NCI-H748 (cell line): Measurements from ENCODE around the gene PORCN.

Experiments
- DNase-seq: peaks from one replicate; lab custom pipeline; 2025; ENCODE audit not compliant: unreplicated experiment; lab: John Stamatoyannopoulos, UW

Gene PORCN

GRCh38 chrX:48475774-48476577, 32.8 kb upstream of the PORCN start, which contains the start of gene FTSJ1:
TSS of gene FTSJ1 (plus strand) at chrX:48476199. CDS start at chrX:48478048, 1,849 bp downstream.
- peak; percentile 88 for DNase-seq

GRCh38 chrX:48476919-48477318, 31.9 kb upstream of the PORCN start:
- no peak for DNase-seq

DNA sequence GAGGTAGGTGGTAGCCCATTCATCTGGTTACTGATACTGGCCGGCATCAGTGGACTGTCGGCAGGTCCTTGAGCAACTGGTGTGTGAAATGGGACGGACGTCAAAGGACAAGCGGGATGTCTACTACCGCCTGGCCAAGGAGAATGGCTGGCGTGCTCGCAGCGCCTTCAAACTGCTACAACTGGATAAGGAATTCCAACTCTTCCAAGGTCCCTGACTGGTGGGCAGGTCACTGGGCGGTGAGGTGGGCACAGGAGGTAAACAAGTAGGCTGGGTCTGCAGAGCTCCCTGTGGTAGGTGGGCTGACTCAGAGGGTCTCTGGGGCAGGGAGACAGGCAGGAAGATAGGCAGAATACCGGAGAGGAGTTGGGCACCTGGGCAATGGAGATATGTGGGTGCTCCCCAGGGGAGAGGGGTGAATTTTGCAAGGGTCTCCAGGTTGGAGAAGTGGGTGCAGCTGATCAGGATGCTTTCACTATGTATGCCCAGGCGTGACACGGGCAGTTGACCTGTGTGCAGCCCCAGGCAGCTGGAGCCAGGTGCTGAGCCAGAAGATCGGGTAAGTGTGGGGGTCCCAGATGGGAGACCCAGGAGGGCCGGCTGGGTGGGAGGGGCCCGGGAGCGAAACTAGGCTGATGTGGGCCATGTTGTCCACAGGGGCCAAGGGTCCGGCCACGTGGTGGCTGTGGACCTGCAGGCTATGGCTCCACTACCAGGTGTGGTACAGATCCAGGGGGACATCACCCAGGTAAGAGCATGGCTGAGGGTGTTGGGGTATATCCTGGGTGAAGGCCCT, 30.6 kb upstream of the PORCN start:
- no peak for DNase-seq

DNA sequence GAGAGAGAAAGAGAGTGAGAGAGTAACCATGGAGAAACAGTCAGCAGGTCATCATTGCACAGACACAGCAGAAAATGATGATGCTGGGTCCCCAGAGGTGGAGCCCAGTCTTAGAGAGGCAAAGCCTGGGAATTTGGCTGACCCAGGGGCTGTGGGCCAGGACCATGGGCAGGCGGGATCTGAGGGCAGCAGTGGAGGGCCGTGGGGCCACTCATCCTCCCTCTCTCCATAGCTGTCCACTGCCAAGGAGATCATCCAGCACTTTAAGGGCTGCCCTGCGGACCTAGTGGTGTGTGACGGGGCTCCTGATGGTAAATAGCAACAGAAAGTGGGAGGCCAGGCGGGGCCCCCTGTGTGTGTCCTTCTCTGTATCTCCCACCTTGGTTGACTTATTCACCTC, 30.0 kb upstream of the PORCN start:
- DNase-seq, result no peak

DNA sequence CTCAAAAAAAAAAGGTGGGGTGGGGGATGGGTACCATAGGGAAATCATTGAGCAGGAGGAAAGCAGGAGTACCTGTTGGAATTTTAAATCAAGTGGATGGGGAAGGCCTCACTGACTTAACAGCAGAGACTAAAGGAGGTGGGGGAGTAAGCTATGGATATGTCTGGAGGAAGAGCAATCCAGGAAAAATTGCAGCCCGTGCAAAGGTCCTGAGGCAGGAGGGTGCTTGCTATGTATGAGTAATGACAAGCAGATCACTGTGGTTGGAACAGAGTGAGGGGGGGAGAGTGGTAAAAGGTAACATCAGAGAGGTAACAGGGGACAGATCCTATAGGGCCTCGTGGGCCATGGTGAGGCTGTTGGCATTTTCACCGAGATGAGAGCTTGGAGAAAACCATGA, 28.6 kb upstream of the PORCN start:
- no peak for DNase-seq

- no peak for DNase-seq
Observed at GRCh38 chrX:48480583-48480982, 28.2 kb upstream of the PORCN start.

- no peak for DNase-seq
Observed at GRCh38 chrX:48482526-48482925, 26.3 kb upstream of the PORCN start.

DNA sequence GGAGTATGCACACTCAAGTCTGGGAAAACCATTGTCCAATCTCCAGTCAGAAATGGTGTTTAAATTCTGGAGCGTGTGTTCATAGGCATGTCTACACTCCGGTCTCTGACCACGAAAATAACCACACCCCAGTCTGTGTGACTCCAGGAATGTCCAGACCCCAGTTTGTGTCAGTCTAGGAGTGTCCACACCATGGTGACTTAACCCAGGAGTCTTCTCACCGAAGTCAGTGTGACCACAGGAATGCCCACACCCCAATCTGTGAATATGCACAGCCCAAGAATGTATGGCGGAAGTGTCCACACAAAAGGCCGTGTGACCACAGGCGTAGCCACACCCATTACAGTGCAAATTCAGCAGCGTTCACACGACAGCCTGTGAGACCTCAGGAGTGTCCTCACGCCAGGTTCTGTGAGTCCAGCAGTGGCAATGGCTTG, 21.4 kb upstream of the PORCN start:
- no peak for DNase-seq

DNA sequence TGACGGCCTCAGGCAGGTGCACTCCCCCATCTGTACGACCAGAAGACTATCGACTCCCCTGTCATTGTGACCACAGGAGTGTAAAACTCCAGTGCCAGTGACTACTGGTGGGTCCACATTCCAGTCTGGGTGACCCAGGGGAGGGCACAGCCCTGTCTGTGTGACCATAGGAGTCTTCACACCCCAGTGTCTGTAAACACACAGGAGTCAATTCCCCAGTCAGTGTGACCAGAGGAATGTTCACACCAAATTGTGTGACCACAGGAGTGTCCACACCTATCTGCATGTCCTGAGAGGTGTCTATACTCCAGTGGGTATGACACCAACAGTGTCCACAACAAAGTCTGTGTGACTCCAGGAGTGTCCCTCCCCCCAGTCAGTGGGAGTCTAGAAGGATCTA, 20.8 kb upstream of the PORCN start:
- DNase-seq, result no peak

DNA sequence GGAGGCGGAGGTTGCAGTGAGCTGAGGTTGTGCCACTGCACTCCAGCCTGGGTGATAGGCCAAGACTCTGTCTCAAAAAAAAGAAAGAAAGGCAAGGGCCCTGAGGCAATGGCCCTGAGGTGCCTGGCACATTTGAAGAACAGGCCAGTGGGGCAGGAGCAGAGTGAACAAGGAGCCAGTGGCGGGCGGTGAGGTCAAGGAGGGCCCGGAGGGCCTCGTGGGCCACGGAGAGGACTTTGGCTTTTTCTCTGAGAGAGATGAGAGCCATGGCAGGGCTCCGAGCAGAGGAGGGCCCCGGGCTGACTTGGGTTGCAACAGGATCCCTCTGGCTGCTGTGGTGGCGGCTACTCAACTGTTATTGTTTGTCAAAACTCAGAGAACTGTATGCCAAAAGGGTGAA, 19.5 kb upstream of the PORCN start:
- DNase-seq, result no peak

DNA sequence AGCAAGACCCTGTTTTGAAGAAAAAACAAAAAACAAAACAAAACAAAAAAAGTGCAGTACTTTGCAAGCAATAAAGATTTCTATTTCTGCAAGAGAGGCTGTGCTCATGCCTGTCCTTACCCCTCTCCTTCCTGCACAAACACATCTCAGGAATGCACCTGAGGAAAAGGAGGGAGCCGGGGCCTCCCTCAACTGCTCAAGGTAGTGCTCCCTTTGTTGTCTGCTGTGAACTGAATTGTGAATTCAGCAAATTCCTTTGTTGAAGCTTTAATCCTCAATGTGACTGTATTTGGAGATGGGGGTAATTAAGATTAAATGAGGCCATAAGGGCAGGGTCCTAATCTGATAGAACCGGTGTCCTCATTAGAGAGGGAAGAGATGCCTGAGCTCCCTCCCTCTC, 18.9 kb upstream of the PORCN start:
- no peak for DNase-seq

- DNase-seq, result no peak
Observed at GRCh38 chrX:48490661-48491060, 18.1 kb upstream of the PORCN start.

DNA sequence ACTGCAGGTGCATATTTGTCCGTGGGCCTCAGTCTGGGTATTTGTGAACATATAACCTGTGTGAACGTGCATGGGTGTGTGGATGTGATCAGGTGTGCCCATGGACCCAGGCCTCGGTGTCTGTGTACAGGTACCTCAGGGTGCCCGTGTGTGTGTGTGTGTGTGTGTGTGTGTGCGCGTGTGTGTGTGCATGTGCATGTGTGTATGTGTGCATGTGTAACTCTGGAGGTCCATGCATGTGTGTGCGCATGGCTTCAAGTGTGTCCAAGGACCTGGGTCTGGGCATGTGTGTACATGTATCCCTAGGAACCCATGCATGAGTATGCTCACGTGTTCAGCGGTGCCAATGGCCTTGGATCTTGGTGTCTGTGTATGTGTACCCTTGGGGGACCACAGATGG, 17.0 kb upstream of the PORCN start:
- DNase-seq, result no peak

- no peak for DNase-seq
Observed at GRCh38 chrX:48492293-48492910, 16.4 kb upstream of the PORCN start.

DNA sequence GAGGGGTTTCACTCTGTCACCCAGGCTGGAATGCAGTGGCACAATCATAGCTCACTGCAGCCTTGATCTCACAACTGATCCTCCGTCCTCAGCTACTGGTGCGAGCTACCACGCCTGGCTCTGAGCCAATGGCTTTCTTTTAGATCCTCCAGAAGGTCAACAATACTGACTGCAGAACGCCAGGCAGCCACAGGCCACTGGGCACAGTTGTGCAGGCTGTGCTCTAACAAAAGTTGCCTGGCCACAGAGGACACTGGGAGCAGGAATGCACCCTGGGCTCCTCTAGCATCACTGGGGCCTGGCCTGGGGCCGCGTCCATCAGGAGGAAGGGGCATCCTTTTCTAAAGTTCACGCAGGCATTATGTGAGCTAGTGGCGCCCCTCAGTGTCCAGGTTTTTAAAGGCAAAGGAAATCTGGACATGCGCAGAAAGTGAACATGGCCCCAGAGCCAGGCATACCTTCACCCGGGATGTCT, 14.9 kb upstream of the PORCN start:
- DNase-seq, result peak; percentile 48

DNA sequence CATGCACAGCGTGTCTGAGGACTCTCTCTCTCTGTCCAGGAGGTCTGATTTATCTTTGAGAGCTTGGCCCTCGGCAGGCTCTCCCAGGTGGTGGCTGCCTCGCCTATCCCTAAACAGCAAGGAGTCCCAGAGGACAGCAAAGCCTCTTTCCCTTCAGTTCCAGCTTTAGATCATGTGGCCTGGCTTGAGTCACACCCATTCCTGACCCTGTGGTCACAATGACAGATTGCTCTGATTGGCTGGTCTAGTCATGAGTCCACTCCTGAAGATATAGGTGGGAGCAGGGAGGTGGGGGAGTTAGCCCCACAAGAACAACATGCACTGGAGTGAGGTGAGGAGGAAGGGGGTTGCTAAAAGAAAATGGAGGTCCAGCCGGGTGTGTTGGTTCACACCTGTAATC, 12.1 kb upstream of the PORCN start:
- no peak for DNase-seq

DNA sequence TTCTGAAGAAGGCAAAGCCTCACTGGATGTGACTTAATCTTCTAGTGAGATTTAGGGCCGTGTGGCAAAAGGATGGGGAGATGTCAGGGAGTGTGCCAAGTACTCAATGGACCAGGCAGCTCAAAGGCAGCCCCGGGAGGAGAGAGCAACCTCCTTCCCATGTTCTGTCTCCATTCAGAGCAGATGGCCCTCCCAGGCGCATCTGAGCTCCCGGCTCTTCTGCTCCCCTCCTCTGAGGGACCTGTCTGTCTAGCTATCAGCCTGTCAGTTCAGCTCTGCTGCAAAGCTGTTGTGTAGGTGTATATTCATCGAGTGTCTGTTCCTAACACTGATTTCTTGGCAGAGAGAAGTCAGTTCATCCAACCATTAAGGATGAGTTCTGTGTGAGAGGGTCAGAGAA, 10.9 kb upstream of the PORCN start:
- DNase-seq, result no peak

DNA sequence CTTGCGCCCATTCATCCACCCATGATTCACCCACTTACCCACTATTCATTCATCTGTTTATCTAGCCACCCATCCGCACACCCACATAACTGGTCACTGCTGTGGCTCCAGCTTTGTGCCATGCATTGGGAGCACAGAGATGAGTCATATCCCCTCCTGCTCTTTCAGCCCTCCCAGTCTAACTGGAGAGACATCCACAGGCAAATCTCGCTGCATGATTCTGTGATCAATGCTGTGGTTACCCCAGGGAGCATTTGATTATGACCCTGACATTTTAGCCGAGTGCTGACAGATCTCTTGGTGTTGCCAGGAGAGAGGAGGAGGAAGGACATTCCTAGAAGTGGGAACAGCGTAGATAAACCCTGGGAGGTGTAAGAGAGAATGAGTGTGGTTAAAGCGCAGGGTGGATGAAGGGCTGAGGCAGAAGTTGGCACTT, 10.4 kb upstream of the PORCN start:
- no peak for DNase-seq

DNA sequence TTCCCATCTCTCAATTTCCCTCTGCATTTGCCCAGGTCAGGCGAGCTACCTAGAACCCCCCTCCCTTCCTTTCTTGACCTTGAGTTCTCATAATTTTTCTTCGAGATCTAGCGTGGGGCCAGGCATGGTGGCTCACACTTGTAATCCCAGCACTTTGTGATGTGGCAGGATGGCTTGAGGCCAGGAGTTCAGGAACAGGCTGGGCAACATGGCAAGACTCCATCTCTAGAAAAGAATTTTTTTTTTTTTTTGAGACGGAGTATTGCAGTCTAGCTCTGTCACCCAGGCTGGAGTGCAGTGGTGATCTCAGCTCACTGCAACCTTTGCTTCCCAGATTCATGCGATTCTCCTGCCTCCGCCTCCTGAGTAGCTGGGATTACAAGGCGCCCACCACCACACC, 4.5 kb upstream of the PORCN start:
- no peak for DNase-seq

- DNase-seq, result no peak
Observed at GRCh38 chrX:48505481-48505880, 3.3 kb upstream of the PORCN start.

GRCh38 chrX:48507246-48507645, 1.5 kb upstream of the PORCN start:
- DNase-seq, result no peak

GRCh38 chrX:48509245-48509590, 426 bp downstream of the PORCN start:
- DNase-seq, result peak; percentile 20
